Vagina (tissue), 2 donors: ENCODE results near the gene BNC1. TPM values are rescaled to one million over a fixed set of nuclear protein-coding genes. Genes with fewer than 3 reads are reported as not detected.

Source experiments
- DNase-seq, 2 donors: peaks; one replicate each; pipeline ENCODE4 v3.0.0-alpha.2; 2017; ENCODE audit errors: extremely low spot score in 2 of 2
- H3K27ac ChIP-seq: fragments of 200-600 bp; sonication (generic); one replicate; pipeline ENCODE4 v1.5.1; 2019
- H3K27me3 ChIP-seq: fragments of 200-600 bp; sonication (generic); one replicate; pipeline ENCODE4 v1.5.1; 2019
- H3K36me3 ChIP-seq, 2 donors: fragments of 200-600 bp; sonication (generic); one replicate each; pipeline ENCODE4 v1.5.1; 2017 to 2019
- H3K4me1 ChIP-seq: fragments of 200-600 bp; sonication (generic); one replicate; pipeline ENCODE4 v1.5.1; 2019
- H3K4me3 ChIP-seq, 2 donors: fragments of 200-600 bp; sonication (generic); 1 replicate in 1 of 2; 2 replicates in 1 of 2; pipeline ENCODE4 v1.5.1; 2016 to 2019
- H3K9me3 ChIP-seq: fragments of 200-600 bp; sonication (generic); one replicate; pipeline ENCODE4 v1.5.1; 2019
- POLR2A ChIP-seq, 2 donors: fragments of 450-650 bp; IDR thresholded peaks; one replicate each; pipeline ENCODE4 v1.6.1; 2017; ENCODE audit warnings: antibody characterized with exemption in 2 of 2, mild to moderate bottlenecking in 2 of 2, moderate library complexity in 2 of 2
- POLR2AphosphoS5 ChIP-seq, 2 donors: sonication (generic); formaldehyde crosslinking; IDR thresholded peaks; one replicate each; pipeline ENCODE4 v1.9.0; 2017; ENCODE audit warnings: antibody characterized with exemption in 2 of 2, mild to moderate bottlenecking in 2 of 2, low read depth in 1 of 2; ENCODE audit not compliant: insufficient read depth in 1 of 2
- intact Hi-C: fragments of 100-400 bp; cut with DNase I; formaldehyde crosslinking; loops from one replicate; pipeline ENCODE4 v1.15.1; 2023
- total RNA-seq: library from RNA; depleted of rRNA; stranded (reverse); fragments of >200 nt; gene quantifications from one replicate; pipeline ENCODE4 v1.2.3, GENCODE V29; 2016
- TF ChIP-seq, protein P1 (sequence below), 3 experiments: fragments of 450-650 bp in 2 of 3; fragments of 200-600 bp in 1 of 3; sonication (generic) in 1 of 3; IDR thresholded peaks; one replicate each; pipeline ENCODE4 v1.5.1; 2017 to 2019; ENCODE audit warnings: antibody characterized with exemption in 3 of 3, mild to moderate bottlenecking in 2 of 3, moderate library complexity in 2 of 3

BNC1 gene
- total RNA-seq, 1 donor from 2014 or later, result 18.2 TPM

DNA sequence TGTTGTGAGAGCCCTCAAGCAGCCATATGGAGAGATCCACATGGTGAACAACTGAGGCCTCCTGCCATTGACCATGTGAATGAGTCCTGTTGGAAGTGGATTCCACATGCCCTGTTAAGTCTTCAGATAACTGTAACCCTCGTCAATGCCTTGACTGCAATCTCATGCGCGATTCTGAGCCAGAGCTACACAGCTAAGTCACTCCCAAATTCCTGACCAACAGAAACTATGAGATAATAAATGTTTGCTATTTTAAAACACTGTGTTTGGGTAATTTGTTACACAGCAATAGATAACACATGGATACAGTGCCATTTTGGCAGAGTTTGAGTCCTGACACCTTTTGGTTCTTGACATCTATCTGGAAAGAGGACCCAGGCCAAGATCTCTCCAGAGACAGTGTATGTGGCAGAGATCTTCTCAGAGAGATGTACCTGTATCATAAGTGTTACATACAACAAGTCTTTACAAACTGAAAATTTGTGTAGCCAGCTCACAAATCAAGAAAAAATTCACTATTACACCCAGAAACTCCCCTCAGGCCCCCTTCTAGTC is 34.5 kb upstream of the BNC1 start:
- Histone ChIP-seq H3K27ac (no peak overlapping the region), H3K27me3 (no peaks in the 10 kb centered on the region), H3K4me1 (peaks cover 14% of the 10 kb centered on the region), H3K4me3 (no peak overlapping the region), H3K9me3 (no peaks in the 10 kb centered on the region), H3K36me3 (no peaks in the 10 kb centered on the region)
- DNase-seq, result no peak
- no peak for TF ChIP-seq POLR2AphosphoS5 (IDR thresholded peaks at IDR 0.05; ENCODE audit: insufficient read depth in 1 of 2, low read depth in 1 of 2)
- TF ChIP-seq POLR2A (IDR thresholded peaks at IDR 0.05), result no peak
- TF ChIP-seq, protein P1, sequence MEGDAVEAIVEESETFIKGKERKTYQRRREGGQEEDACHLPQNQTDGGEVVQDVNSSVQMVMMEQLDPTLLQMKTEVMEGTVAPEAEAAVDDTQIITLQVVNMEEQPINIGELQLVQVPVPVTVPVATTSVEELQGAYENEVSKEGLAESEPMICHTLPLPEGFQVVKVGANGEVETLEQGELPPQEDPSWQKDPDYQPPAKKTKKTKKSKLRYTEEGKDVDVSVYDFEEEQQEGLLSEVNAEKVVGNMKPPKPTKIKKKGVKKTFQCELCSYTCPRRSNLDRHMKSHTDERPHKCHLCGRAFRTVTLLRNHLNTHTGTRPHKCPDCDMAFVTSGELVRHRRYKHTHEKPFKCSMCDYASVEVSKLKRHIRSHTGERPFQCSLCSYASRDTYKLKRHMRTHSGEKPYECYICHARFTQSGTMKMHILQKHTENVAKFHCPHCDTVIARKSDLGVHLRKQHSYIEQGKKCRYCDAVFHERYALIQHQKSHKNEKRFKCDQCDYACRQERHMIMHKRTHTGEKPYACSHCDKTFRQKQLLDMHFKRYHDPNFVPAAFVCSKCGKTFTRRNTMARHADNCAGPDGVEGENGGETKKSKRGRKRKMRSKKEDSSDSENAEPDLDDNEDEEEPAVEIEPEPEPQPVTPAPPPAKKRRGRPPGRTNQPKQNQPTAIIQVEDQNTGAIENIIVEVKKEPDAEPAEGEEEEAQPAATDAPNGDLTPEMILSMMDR (IDR thresholded peaks at IDR 0.05), result no peak
- intact Hi-C loops, result no loop called here

DNA sequence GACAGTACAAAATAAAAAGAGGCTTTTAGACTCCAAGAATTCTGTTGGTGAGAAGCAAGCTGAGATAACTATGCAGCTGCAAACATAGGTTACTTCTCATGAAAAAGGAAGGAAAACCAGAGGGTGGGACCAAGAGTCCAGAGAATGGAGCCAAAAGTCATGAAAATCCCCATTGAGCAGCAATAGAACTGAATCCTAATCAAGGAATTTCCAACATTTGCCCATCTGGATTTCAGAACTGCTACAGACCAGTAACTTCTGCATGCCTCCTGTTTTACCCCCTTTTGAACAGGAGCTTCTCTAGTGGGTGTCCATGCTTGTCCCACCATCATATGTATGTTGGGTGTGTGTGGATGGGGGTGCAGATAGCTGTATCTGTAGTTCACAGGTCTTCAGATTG is 33.6 kb upstream of the BNC1 start:
- H3K4me3 ChIP-seq, result no peak overlapping the region
- no peaks in the 10 kb centered on the region for H3K36me3 ChIP-seq
- peaks cover 6% of the 10 kb centered on the region for H3K4me1 ChIP-seq
- intact Hi-C loops, result no loop called here
- TF ChIP-seq, protein P1 (IDR thresholded peaks at IDR 0.05), result no peak
- TF ChIP-seq POLR2A (IDR thresholded peaks at IDR 0.05) (no peak), POLR2AphosphoS5 (IDR thresholded peaks at IDR 0.05; ENCODE audit: insufficient read depth in 1 of 2, low read depth in 1 of 2) (no peak)
- DNase-seq, result no peak
- no peak overlapping the region for H3K27ac ChIP-seq
- no peaks in the 10 kb centered on the region for H3K9me3 ChIP-seq
- H3K27me3 ChIP-seq, result no peaks in the 10 kb centered on the region

DNA sequence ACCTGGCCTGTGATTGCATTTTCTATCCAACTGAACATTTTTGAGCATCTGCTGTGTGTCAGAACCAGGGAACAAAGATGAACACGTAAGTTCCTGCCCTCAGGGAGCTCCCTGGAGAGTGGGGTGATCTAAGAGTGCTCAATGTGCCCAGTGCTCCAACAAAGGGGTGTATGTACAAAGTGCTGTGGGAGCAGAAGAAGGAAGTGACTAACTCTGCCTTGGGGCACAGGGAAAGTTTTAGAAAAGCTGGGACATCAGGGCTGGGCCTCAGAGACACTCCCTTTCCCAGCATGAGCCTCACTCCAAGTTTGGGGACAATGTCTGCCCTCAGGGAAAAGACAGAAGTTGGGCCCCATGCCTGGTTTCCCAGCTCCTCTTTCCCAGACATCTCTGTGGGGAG is 27.6 kb upstream of the BNC1 start:
- no peak for DNase-seq

DNA sequence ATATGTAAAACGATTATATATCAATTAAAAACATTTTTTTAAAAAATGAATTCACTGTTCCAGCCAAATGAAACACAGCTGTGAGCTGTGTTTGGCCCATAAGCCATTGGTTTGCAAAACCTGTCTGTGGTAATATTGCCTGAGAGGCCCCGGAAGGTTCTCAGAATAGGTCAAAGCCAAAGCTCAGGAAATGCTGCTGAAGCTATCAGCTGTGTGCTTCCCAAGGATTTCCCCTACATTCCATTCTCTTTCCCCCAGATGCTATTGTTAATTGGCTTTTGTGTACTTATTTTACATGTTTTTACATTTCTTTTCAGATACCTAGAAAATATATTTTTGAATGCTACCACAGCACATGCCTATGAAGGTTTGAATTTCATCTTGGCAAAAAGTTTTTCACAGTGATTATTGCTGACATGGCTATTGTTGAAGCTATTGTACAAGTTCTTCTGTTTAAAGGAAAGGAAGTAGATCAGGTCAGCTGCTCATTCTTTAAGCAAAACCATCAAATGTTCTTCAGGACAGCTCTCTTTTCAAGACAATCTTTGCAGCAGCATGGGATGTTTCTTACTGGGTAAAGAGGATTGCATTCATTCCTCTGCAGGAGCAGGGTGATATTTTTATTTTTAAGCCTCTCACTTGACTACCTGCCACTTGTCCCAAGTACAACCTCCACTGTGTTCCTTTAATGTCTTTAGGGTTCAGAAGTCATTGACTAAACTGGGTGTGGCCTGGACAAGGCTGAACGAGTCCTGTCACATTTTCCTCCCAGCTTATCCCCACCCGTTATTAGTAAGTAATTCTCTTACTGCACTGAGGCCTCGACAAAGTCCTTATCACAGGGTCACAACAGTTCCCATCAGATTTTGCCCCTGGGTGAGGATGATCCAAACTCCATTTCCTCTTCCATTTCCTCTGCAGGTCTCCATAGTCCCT is 26.3 kb upstream of the BNC1 start:
- H3K4me1 ChIP-seq, result no peaks in the 10 kb centered on the region
- H3K36me3 ChIP-seq, result no peaks in the 10 kb centered on the region
- no peaks in the 10 kb centered on the region for H3K9me3 ChIP-seq
- no peaks in the 10 kb centered on the region for H3K27me3 ChIP-seq
- H3K4me3 ChIP-seq, result no peak overlapping the region
- no peak for DNase-seq
- H3K27ac ChIP-seq, result no peak overlapping the region
- TF ChIP-seq POLR2A (IDR thresholded peaks at IDR 0.05), result no peak
- TF ChIP-seq, protein P1 (IDR thresholded peaks at IDR 0.05), result no peak
- TF ChIP-seq POLR2AphosphoS5 (IDR thresholded peaks at IDR 0.05; ENCODE audit: insufficient read depth in 1 of 2, low read depth in 1 of 2), result no peak
- intact Hi-C loops, result no loop called here

More for the DNA sequence above, 27.6 kb upstream of the BNC1 start:
- Histone ChIP-seq H3K4me3 (no peak overlapping the region), H3K9me3 (no peaks in the 10 kb centered on the region), H3K27ac (no peak overlapping the region), H3K36me3 (no peaks in the 10 kb centered on the region), H3K4me1 (no peaks in the 10 kb centered on the region), H3K27me3 (no peaks in the 10 kb centered on the region)
- TF ChIP-seq, protein P1 (IDR thresholded peaks at IDR 0.05), result no peak
- TF ChIP-seq POLR2AphosphoS5 (IDR thresholded peaks at IDR 0.05; ENCODE audit: insufficient read depth in 1 of 2, low read depth in 1 of 2) (no peak), POLR2A (IDR thresholded peaks at IDR 0.05) (no peak)
- intact Hi-C loops, result no loop called here

DNA sequence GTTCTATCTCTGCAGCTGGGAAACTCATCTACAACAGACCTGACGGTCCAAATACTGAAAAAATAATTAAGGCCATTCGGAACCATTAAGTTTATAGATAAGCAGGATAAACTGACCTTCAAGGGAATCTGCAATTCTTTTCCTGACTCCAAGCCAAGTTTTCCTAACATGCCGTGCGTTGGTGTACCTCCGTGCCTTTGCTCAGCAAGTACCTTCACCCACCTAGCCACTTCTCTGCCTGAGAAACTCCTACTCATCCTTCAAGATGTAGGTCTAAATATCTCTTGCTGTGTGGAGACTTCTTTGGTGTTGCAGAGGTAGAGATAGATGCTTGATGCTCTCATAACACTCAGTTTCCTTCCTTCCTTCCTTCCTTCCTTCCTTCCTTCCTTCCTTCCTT is 24.2 kb upstream of the BNC1 start:
- no peaks in the 10 kb centered on the region for H3K27me3 ChIP-seq
- intact Hi-C loops, result no loop called here
- H3K4me1 ChIP-seq, result peaks cover 7% of the 10 kb centered on the region
- no peaks in the 10 kb centered on the region for H3K9me3 ChIP-seq
- TF ChIP-seq POLR2AphosphoS5 (IDR thresholded peaks at IDR 0.05; ENCODE audit: insufficient read depth in 1 of 2, low read depth in 1 of 2), result no peak
- no peak for TF ChIP-seq POLR2A (IDR thresholded peaks at IDR 0.05)
- TF ChIP-seq, protein P1 (IDR thresholded peaks at IDR 0.05), result no peak
- H3K27ac ChIP-seq, result no peak overlapping the region
- H3K36me3 ChIP-seq, result no peaks in the 10 kb centered on the region
- DNase-seq, result no peak
- H3K4me3 ChIP-seq, result no peak overlapping the region
